Measurements from ENCODE around the gene TGM2.

DNA sequence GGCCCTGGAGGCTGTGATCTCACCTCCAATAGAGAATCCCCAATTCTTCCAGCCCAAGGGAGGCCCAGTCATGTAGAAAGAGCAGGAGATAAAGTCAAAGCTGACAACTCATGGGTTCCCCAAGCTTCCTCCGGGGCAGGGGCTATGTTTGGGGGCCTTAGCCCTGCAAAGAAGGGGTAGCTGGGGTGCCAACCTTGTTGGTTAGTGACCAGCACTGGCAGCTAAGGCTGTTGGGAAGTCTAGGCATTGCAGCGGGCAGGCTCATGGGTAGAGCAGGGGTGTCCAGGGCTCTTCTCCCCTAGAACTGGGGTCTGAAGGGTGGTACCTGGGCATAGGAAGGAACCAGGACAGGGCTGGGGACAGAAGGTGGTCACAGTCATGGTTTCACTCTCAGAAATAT, 36.4 kb downstream of the TGM2 start:
- TF ChIP-seq, protein P1, sequence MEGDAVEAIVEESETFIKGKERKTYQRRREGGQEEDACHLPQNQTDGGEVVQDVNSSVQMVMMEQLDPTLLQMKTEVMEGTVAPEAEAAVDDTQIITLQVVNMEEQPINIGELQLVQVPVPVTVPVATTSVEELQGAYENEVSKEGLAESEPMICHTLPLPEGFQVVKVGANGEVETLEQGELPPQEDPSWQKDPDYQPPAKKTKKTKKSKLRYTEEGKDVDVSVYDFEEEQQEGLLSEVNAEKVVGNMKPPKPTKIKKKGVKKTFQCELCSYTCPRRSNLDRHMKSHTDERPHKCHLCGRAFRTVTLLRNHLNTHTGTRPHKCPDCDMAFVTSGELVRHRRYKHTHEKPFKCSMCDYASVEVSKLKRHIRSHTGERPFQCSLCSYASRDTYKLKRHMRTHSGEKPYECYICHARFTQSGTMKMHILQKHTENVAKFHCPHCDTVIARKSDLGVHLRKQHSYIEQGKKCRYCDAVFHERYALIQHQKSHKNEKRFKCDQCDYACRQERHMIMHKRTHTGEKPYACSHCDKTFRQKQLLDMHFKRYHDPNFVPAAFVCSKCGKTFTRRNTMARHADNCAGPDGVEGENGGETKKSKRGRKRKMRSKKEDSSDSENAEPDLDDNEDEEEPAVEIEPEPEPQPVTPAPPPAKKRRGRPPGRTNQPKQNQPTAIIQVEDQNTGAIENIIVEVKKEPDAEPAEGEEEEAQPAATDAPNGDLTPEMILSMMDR (IDR thresholded peaks at IDR 0.05), result no peak
- TF ChIP-seq POLR2AphosphoS5 (IDR thresholded peaks at IDR 0.05), result no peak
- no peak for TF ChIP-seq EP300 (IDR thresholded peaks at IDR 0.05)
- TF ChIP-seq POLR2A (IDR thresholded peaks at IDR 0.05; ENCODE audit: low read depth), result no peak

Measured in esophagus muscularis mucosa (tissue), 4 donors.